Measurements from ENCODE around the gene RELN. TPM values are rescaled to one million over a fixed set of nuclear protein-coding genes. Genes with fewer than 3 reads are reported as not detected.

RELN gene
- total RNA-seq, 1 donor from 2014 or later, result 7.4 TPM

DNA sequence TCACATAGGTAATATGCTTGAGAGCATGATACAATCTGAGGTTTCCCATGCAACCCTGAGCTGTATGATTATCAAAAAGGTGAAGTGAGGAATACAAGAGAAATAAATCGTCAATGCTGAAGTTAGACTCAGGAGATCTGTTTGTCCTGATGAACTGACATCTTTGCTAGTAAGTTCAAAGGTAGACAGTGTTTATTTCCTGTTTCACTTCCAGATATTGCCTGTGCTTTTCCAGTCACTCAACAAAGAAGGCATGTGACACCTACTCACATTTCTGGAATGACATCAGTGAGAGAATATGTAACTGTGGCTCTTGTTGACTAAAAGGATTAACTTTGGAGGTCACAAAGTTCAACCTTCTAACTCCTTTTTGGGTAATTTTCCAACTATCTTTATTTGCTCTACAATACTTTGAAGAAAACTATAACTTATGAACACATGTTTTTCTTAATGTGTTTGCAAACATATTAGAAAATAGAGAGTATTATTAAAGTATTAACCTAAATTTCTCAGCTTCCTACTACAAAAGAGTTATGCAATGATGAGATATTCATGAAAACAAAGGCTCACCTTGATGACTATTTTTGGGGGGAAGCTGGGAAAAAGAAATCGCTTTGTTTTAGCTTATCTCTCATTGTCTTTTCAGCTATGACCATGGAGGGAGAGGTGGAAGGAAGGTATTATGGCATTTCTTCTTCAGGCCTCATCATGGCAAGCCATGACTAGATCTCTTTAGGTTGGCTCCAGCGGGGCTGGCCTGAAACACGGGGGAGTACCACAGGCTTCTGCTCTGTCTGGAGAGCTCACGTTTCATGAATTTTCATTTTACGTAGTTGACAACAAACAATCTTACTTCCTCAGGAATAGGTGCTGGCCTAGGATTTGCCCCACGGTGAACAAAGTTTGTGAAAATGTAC lies 328.7 kb downstream of the RELN start:
- no peak for DNase-seq (ENCODE audit: extremely low spot score in 2 of 2)
- no peaks in the 10 kb centered on the region for H3K36me3 ChIP-seq
- no peak overlapping the region for H3K4me3 ChIP-seq
- no peaks in the 10 kb centered on the region for H3K27me3 ChIP-seq
- no peaks in the 10 kb centered on the region for H3K4me1 ChIP-seq
- H3K27ac ChIP-seq, result no peak overlapping the region
- H3K9me3 ChIP-seq, result no peaks in the 10 kb centered on the region
- intact Hi-C loops (cut with DNase I), result no loop called here
- TF ChIP-seq POLR2A (IDR thresholded peaks at IDR 0.05) (no peak), CTCF (IDR thresholded peaks at IDR 0.05) (no peak), POLR2AphosphoS5 (IDR thresholded peaks at IDR 0.05; ENCODE audit: insufficient read depth in 1 of 2, low read depth in 1 of 2) (no peak)

- H3K27ac ChIP-seq, result no peak overlapping the region
- H3K9me3 ChIP-seq, result no peaks in the 10 kb centered on the region
- no peaks in the 10 kb centered on the region for H3K27me3 ChIP-seq
- H3K4me3 ChIP-seq, result no peak overlapping the region
- intact Hi-C loops (cut with DNase I), result no loop called here
- no peaks in the 10 kb centered on the region for H3K4me1 ChIP-seq
- DNase-seq (ENCODE audit: extremely low spot score in 2 of 2), result no peak
- TF ChIP-seq POLR2A (IDR thresholded peaks at IDR 0.05) (no peak), CTCF (IDR thresholded peaks at IDR 0.05) (no peak), POLR2AphosphoS5 (IDR thresholded peaks at IDR 0.05; ENCODE audit: insufficient read depth in 1 of 2, low read depth in 1 of 2) (no peak)
- H3K36me3 ChIP-seq, result no peaks in the 10 kb centered on the region
These were observed 331.1 kb downstream of the RELN start for GRCh38 chr7:103658055-103659005.

GRCh38 chr7:103657474-103657894 lies 332.0 kb downstream of the RELN start:
- intact Hi-C loops (cut with DNase I), result no loop called here
- TF ChIP-seq CTCF (IDR thresholded peaks at IDR 0.05) (no peak), POLR2A (IDR thresholded peaks at IDR 0.05) (no peak), POLR2AphosphoS5 (IDR thresholded peaks at IDR 0.05; ENCODE audit: insufficient read depth in 1 of 2, low read depth in 1 of 2) (no peak)
- DNase-seq (ENCODE audit: extremely low spot score in 2 of 2), result no peak

GRCh38 chr7:103656221-103656620 lies 333.2 kb downstream of the RELN start:
- intact Hi-C loops (cut with DNase I), result no loop called here
- Histone ChIP-seq H3K4me3 (no peak overlapping the region), H3K9me3 (no peaks in the 10 kb centered on the region), H3K27ac (no peak overlapping the region), H3K27me3 (no peaks in the 10 kb centered on the region), H3K4me1 (no peaks in the 10 kb centered on the region), H3K36me3 (no peaks in the 10 kb centered on the region)
- DNase-seq (ENCODE audit: extremely low spot score in 2 of 2), result no peak
- TF ChIP-seq POLR2AphosphoS5 (IDR thresholded peaks at IDR 0.05; ENCODE audit: insufficient read depth in 1 of 2, low read depth in 1 of 2) (no peak), POLR2A (IDR thresholded peaks at IDR 0.05) (no peak), CTCF (IDR thresholded peaks at IDR 0.05) (no peak)

More at GRCh38 chr7:103657474-103657894, 332.0 kb downstream of the RELN start:
- H3K9me3 ChIP-seq, result no peaks in the 10 kb centered on the region
- no peaks in the 10 kb centered on the region for H3K4me1 ChIP-seq
- H3K4me3 ChIP-seq, result no peak overlapping the region
- no peaks in the 10 kb centered on the region for H3K27me3 ChIP-seq
- no peaks in the 10 kb centered on the region for H3K36me3 ChIP-seq
- no peak overlapping the region for H3K27ac ChIP-seq
